B cell (primary cell): ENCODE data around the gene TXNRD1. TPM values are rescaled to one million over a fixed set of nuclear protein-coding genes. Genes with fewer than 3 reads are reported as not detected.

Source experiments
- ATAC-seq: fragments of 200-7000 bp; cut with Tn5 transposase; one replicate; pipeline ENCODE4 v1.10.0; 2021; ENCODE audit warnings: low read depth, mild to moderate bottlenecking, moderate number of reproducible peaks, moderate library complexity
- CTCF ChIA-PET: fragments of 350-600 bp; sonication (Branson Sonifier 250); formaldehyde crosslinking; loops from one replicate; lab custom pipeline; 2021; ENCODE audit warnings: antibody characterized with exemption, inconsistent platforms; lab: Charles Lee
- POLR2A ChIA-PET: fragments of 350-600 bp; sonication (Branson Sonifier 250); formaldehyde crosslinking; loops from one replicate; lab custom pipeline; 2021; ENCODE audit warnings: antibody characterized with exemption; lab: Charles Lee
- DNase-seq: peaks from one replicate; pipeline ENCODE4 v3.0.0; 2013
- H2AFZ ChIP-seq: 2 replicates; pipeline ENCODE4 v1.6.1; 2012; ENCODE audit warnings: mild to moderate bottlenecking, low read depth, low read length; ENCODE audit not compliant: insufficient read depth, poor library complexity, severe bottlenecking
- H3K27ac ChIP-seq, 2 donors: 1 replicate in 1 of 2; 2 replicates in 1 of 2; pipeline ENCODE4 v1.5.1; 2012 to 2013; ENCODE audit warnings: low read length in 2 of 2, mild to moderate bottlenecking in 2 of 2, moderate library complexity in 1 of 2
- H3K27me3 ChIP-seq, 4 experiments: fragments of 200-600 bp in 1 of 4; sonication (generic) in 1 of 4; replicated peaks in 1 of 4; 1 replicate in 2 of 4; 2 replicates in 2 of 4; pipeline versions ENCODE4 v1.6.1 to v1.7.0; 2013 to 2016; ENCODE audit warnings: low read length in 3 of 4, mild to moderate bottlenecking in 2 of 4, mixed read lengths in 1 of 4, moderate library complexity in 1 of 4; ENCODE audit not compliant: insufficient read depth in 4 of 4, control insufficient read depth in 3 of 4; ENCODE audit errors: control extremely low read depth in 1 of 4
- H3K36me3 ChIP-seq, 2 experiments: replicated peaks in 1 of 2; 1 replicate in 1 of 2; 2 replicates in 1 of 2; pipeline versions ENCODE4 v1.6.1 to v1.7.1; 2013; ENCODE audit warnings: low read length in 1 of 2; ENCODE audit not compliant: insufficient read depth in 2 of 2, control insufficient read depth in 1 of 2; ENCODE audit errors: control extremely low read depth in 1 of 2, extremely low read depth in 1 of 2
- H3K4me1 ChIP-seq, 2 donors: fragments of 200-600 bp in 1 of 2; sonication (generic) in 1 of 2; 1 replicate in 1 of 2; 2 replicates in 1 of 2; pipeline versions ENCODE4 v1.5.1 to v1.6.1; 2013 to 2017; ENCODE audit warnings: low read length in 2 of 2; ENCODE audit not compliant: control insufficient read depth in 2 of 2, insufficient read depth in 2 of 2
- H3K4me2 ChIP-seq: replicated peaks from 2 replicates; pipeline ENCODE3; 2012; ENCODE audit warnings: mild to moderate bottlenecking, low read depth, low read length; ENCODE audit not compliant: poor library complexity, severe bottlenecking
- H3K4me3 ChIP-seq, 5 experiments: fragments of 200-600 bp in 1 of 5; sonication (generic) in 1 of 5; 1 replicate in 3 of 5; 2 replicates in 2 of 5; pipeline versions ENCODE4 v1.5.1 to v1.7.0; 2011 to 2016; ENCODE audit warnings: low read length in 4 of 5, mild to moderate bottlenecking in 4 of 5, low read depth in 2 of 5, control low read depth in 1 of 5, moderate library complexity in 1 of 5; ENCODE audit not compliant: insufficient read depth in 1 of 5; ENCODE audit errors: control extremely low read depth in 1 of 5, extremely low read depth in 1 of 5
- H3K79me2 ChIP-seq: fragments of 200-600 bp; sonication (generic); one replicate; pipeline ENCODE4 v1.6.0; 2016; ENCODE audit warnings: low read length; ENCODE audit not compliant: control insufficient read depth, insufficient read depth
- H3K9ac ChIP-seq: fragments of 200-600 bp; sonication (generic); 2 replicates; pipeline ENCODE4 v1.6.1; 2017; ENCODE audit warnings: mild to moderate bottlenecking, low read length, moderate library complexity
- H3K9me3 ChIP-seq, 3 donors: one replicate each; pipeline versions ENCODE4 v1.6.1 to v1.7.1; 2013; ENCODE audit warnings: low read length in 2 of 3; ENCODE audit not compliant: control insufficient read depth in 2 of 3, insufficient read depth in 1 of 3; ENCODE audit errors: control extremely low read depth in 1 of 3
- H4K20me1 ChIP-seq: 2 replicates; pipeline ENCODE4 v1.6.0; 2012; ENCODE audit warnings: mild to moderate bottlenecking, low read length; ENCODE audit not compliant: insufficient read depth, control insufficient read depth, poor library complexity, severe bottlenecking
- H3K27ac Mint-ChIP-seq: one replicate; pipeline ENCODE4 v1.8.0; 2021; ENCODE audit warnings: mixed read lengths
- H3K27me3 Mint-ChIP-seq: one replicate; pipeline ENCODE4 v1.8.0; 2021; ENCODE audit warnings: mixed read lengths
- H3K4me1 Mint-ChIP-seq: one replicate; pipeline ENCODE4 v1.8.0; 2021; ENCODE audit warnings: mixed read lengths
- H3K4me3 Mint-ChIP-seq: one replicate; pipeline ENCODE4 v1.8.0; 2021; ENCODE audit warnings: mixed read lengths
- H3K9me3 Mint-ChIP-seq: one replicate; pipeline ENCODE4 v1.8.0; 2022; ENCODE audit warnings: mixed read lengths; ENCODE audit not compliant: insufficient read depth
- CTCF ChIP-seq: fragments of 200-600 bp; IDR thresholded peaks from one replicate; pipeline ENCODE4 v1.8.0; 2022; ENCODE audit warnings: antibody characterized with exemption, mild to moderate bottlenecking
- EZH2 ChIP-seq: IDR thresholded peaks from 2 replicates; pipeline ENCODE4 v1.6.1; 2012; ENCODE audit warnings: borderline replicate concordance, low read depth, mild to moderate bottlenecking, moderate library complexity, low read length; ENCODE audit not compliant: insufficient read depth, poor library complexity, severe bottlenecking
- WGBS: methylation state at CpG from one replicate; pipeline ENCODE4 v1.1.5; 2013; ENCODE audit warnings: missing lambda C conversion rate; ENCODE audit not compliant: insufficient coverage; 5-methylcytosine and 5-hydroxymethylcytosine counted together
- intact Hi-C: fragments of 100-400 bp; cut with micrococcal nuclease; formaldehyde crosslinking; loops from one replicate; pipeline ENCODE4 v1.10.0; 2022
- polyA plus RNA-seq: library from polyadenylated mRNA; depleted of rRNA; stranded (reverse); fragments of >200 nt; gene quantifications from 2 replicates; pipeline ENCODE4 v1.2.3, GENCODE V29; 2012
- total RNA-seq, 2 donors: library from RNA; stranded (reverse); fragments of 120-200 nt in 1 of 2; gene quantifications; 1 replicate in 1 of 2; 2 replicates in 1 of 2; pipeline versions ENCODE4 v1.2.3 to v1.2.4, GENCODE V29; 2013 to 2022

Gene TXNRD1
- total and polyA plus RNA-seq, 2 donors (not counting 1 experiment from before 2014, with no cell fraction given): 10.1 to 44.6 TPM

GRCh38 chr12:104351057-104351983 lies 135.7 kb downstream of the TXNRD1 start:
- CTCF ChIA-PET: no interaction called here
- no peak overlapping the region for H3K27ac Mint-ChIP-seq
- intact Hi-C loops: no loop called here

More at GRCh38 chr12:104351057-104351983, 135.7 kb downstream of the TXNRD1 start:
- Histone ChIP-seq H3K4me1 (no peaks in the 10 kb centered on the region), H3K4me2 (no peak overlapping the region), H3K27me3 (no peaks in the 10 kb centered on the region), H3K9me3 (no peaks in the 10 kb centered on the region), H3K9ac (no peak overlapping the region), H2AFZ (no peak overlapping the region), H4K20me1 (no peaks in the 10 kb centered on the region), H3K27ac (no peak overlapping the region), H3K79me2 (no peaks in the 10 kb centered on the region), H3K4me3 (no peak overlapping the region), H3K36me3 (peaks cover 0 to 29% of the 10 kb centered on the region in 2 experiments)
- no peaks in the 10 kb centered on the region for H3K4me1 Mint-ChIP-seq
- no peaks in the 10 kb centered on the region for H3K27me3 Mint-ChIP-seq
- 100% methylated on average over 3 of the region's 4 CpGs for WGBS
- no peak for ATAC-seq
- DNase-seq: no peak
- POLR2A ChIA-PET: no interaction called here
- no peaks in the 10 kb centered on the region for H3K9me3 Mint-ChIP-seq
- no peak overlapping the region for H3K4me3 Mint-ChIP-seq
- no peak for TF ChIP-seq CTCF
- no peak for TF ChIP-seq EZH2
